Neural cell (in vitro differentiated cells): Measurements from ENCODE around the gene STARD13. TPM values are rescaled to one million over a fixed set of nuclear protein-coding genes. Genes with fewer than 3 reads are reported as not detected.

Experiments
- H2AFZ ChIP-seq: fragments of 200-600, 300-800 bp; sonication (generic), shearing (Covaris generic); 2 replicates; pipeline ENCODE4 v1.6.0; 2014; ENCODE audit warnings: low read depth, mild to moderate bottlenecking, antibody characterized with exemption, low read length, moderate library complexity
- H3F3A ChIP-seq: fragments of 200-600 bp; shearing (Covaris generic); 2 replicates; pipeline ENCODE4 v1.6.1; 2016; ENCODE audit warnings: mild to moderate bottlenecking, moderate library complexity, mixed read lengths, antibody characterized with exemption, low read length; ENCODE audit not compliant: insufficient read depth, poor library complexity, severe bottlenecking
- H3K27ac ChIP-seq: fragments of 200-600, 300-800 bp; sonication (generic), shearing (Covaris generic); 2 replicates; pipeline ENCODE4 v1.5.1; 2014; ENCODE audit warnings: mild to moderate bottlenecking, low read length, moderate library complexity
- H3K27me3 ChIP-seq: fragments of 300-800, 200-600 bp; sonication (generic), shearing (Covaris generic); 2 replicates; pipeline ENCODE4 v1.6.0; 2014; ENCODE audit warnings: mild to moderate bottlenecking, low read depth, low read length, moderate library complexity; ENCODE audit not compliant: insufficient read depth
- H3K36me3 ChIP-seq: fragments of 300-800, 200-600 bp; sonication (generic), shearing (Covaris generic); 2 replicates; pipeline ENCODE4 v1.5.1; 2014; ENCODE audit warnings: mild to moderate bottlenecking, antibody characterized with exemption, low read length, moderate library complexity; ENCODE audit not compliant: insufficient read depth
- H3K4me2 ChIP-seq: fragments of 300-800, 200-600 bp; sonication (generic), shearing (Covaris generic); 2 replicates; pipeline ENCODE4 v1.6.0; 2014; ENCODE audit warnings: mild to moderate bottlenecking, low read length
- H3K4me3 ChIP-seq: fragments of 300-800, 200-600 bp; sonication (generic), shearing (Covaris generic); 2 replicates; pipeline ENCODE4 v1.5.1; 2014; ENCODE audit warnings: mild to moderate bottlenecking, low read length, moderate library complexity
- H3K79me2 ChIP-seq: fragments of 200-600 bp; shearing (Covaris generic); replicated peaks from 2 replicates; pipeline ENCODE4 v1.6.0; 2014; ENCODE audit warnings: mild to moderate bottlenecking, low read length, moderate library complexity; ENCODE audit not compliant: insufficient read depth
- H3K9ac ChIP-seq: fragments of 300-800, 200-600 bp; sonication (generic), shearing (Covaris generic); 2 replicates; pipeline ENCODE4 v1.6.1; 2016; ENCODE audit warnings: mild to moderate bottlenecking, low read length, mixed read lengths
- H3K9me2 ChIP-seq: fragments of 200-600 bp; shearing (Covaris generic); 2 replicates; pipeline ENCODE4 v1.6.1; 2016; ENCODE audit warnings: mild to moderate bottlenecking, low read length, mixed read lengths; ENCODE audit not compliant: insufficient read depth
- H3K9me3 ChIP-seq: fragments of 200-600, 300-800 bp; sonication (generic), shearing (Covaris generic); 2 replicates; pipeline ENCODE4 v1.6.1; 2016; ENCODE audit warnings: mild to moderate bottlenecking, mixed run types, low read length, moderate library complexity, mixed read lengths
- H4K20me1 ChIP-seq: fragments of 200-600 bp; shearing (Covaris generic); 2 replicates; pipeline ENCODE4 v1.6.1; 2016; ENCODE audit warnings: mild to moderate bottlenecking, mixed run types; ENCODE audit not compliant: insufficient read depth
- CTCF ChIP-seq: fragments of 450-650 bp; IDR thresholded peaks from 2 replicates; pipeline ENCODE4 v1.5.1; 2014; ENCODE audit warnings: antibody characterized with exemption, mild to moderate bottlenecking, moderate library complexity; ENCODE audit not compliant: poor library complexity, severe bottlenecking
- EP300 ChIP-seq: fragments of 450-650 bp; conservative IDR thresholded peaks from 2 replicates; pipeline ENCODE4 v1.6.1; 2014; ENCODE audit warnings: antibody characterized with exemption, mild to moderate bottlenecking, moderate library complexity; ENCODE audit not compliant: poor library complexity, severe bottlenecking
- EZH2 ChIP-seq: fragments of 200-600, 300-800 bp; shearing (Covaris generic), sonication (generic); IDR thresholded peaks from 2 replicates; pipeline ENCODE4 v1.6.1; 2014; ENCODE audit warnings: antibody characterized with exemption, low read length, borderline replicate concordance, mild to moderate bottlenecking; ENCODE audit not compliant: insufficient read depth, poor library complexity, severe bottlenecking
- MXI1 ChIP-seq: fragments of 450-650 bp; conservative IDR thresholded peaks from 2 replicates; pipeline ENCODE4 v1.6.1; 2014; ENCODE audit warnings: antibody characterized with exemption, mild to moderate bottlenecking; ENCODE audit not compliant: poor library complexity, severe bottlenecking
- POLR2AphosphoS5 ChIP-seq: IDR thresholded peaks from 2 replicates; pipeline ENCODE4 v1.6.1; 2012
- RAD21 ChIP-seq: fragments of 450-650 bp; conservative IDR thresholded peaks from 2 replicates; pipeline ENCODE4 v1.6.1; 2014; ENCODE audit warnings: antibody characterized with exemption, mild to moderate bottlenecking, moderate library complexity
- REST ChIP-seq: IDR thresholded peaks from 2 replicates; pipeline ENCODE4 v1.6.1; 2012; ENCODE audit warnings: borderline replicate concordance
- SMC3 ChIP-seq: fragments of 450-650 bp; conservative IDR thresholded peaks from 2 replicates; pipeline ENCODE4 v1.6.1; 2014; ENCODE audit warnings: antibody characterized with exemption, mild to moderate bottlenecking, moderate library complexity; ENCODE audit not compliant: poor library complexity
- TAF1 ChIP-seq: IDR thresholded peaks from 2 replicates; pipeline ENCODE4 v1.6.1; 2012; ENCODE audit warnings: low read depth
- polyA plus RNA-seq: library from polyadenylated mRNA; depleted of rRNA; stranded (reverse); fragments of >200 nt; gene quantifications from 2 replicates; pipeline ENCODE4 v1.2.3, GENCODE V29; 2014

Gene STARD13
- polyA plus RNA-seq, 1 donor from 2014 or later = 0.05 TPM

GRCh38 chr13:33169273-33169980, 116.1 kb downstream of the STARD13 start:
- no peak overlapping the region for H3K4me3 ChIP-seq
- H3K4me2 ChIP-seq = no peak overlapping the region
- H3K79me2 ChIP-seq = no peaks in the 10 kb centered on the region
- H3K9ac ChIP-seq = no peak overlapping the region
- no peaks in the 10 kb centered on the region for H4K20me1 ChIP-seq
- no peak overlapping the region for H3K27ac ChIP-seq
- no peaks in the 10 kb centered on the region for H3K27me3 ChIP-seq
- H3K36me3 ChIP-seq = no peaks in the 10 kb centered on the region
- H3K9me3 ChIP-seq = no peaks in the 10 kb centered on the region
- H2AFZ ChIP-seq = no peak overlapping the region
- no peaks in the 10 kb centered on the region for H3K9me2 ChIP-seq
- no peak for TF ChIP-seq POLR2AphosphoS5
- TF ChIP-seq TAF1 = no peak
- no peak for TF ChIP-seq REST
- no peak for TF ChIP-seq EZH2
- TF ChIP-seq SMC3 = no peak
- no peak for TF ChIP-seq MXI1
- no peak for TF ChIP-seq RAD21
- no peak for TF ChIP-seq CTCF
- TF ChIP-seq EP300 = no peak
- H3F3A ChIP-seq = no peaks in the 10 kb centered on the region

- no peaks in the 10 kb centered on the region for H3K36me3 ChIP-seq
- no peaks in the 10 kb centered on the region for H3K79me2 ChIP-seq
- no peaks in the 10 kb centered on the region for H3K9me2 ChIP-seq
- no peaks in the 10 kb centered on the region for H3K9me3 ChIP-seq
- no peak overlapping the region for H3K27ac ChIP-seq
- no peak overlapping the region for H3K4me2 ChIP-seq
- no peaks in the 10 kb centered on the region for H3K27me3 ChIP-seq
- no peak overlapping the region for H2AFZ ChIP-seq
- TF ChIP-seq EP300 (no peak), MXI1 (no peak), RAD21 (no peak), CTCF (no peak), SMC3 (no peak), EZH2 (no peak), POLR2AphosphoS5 (no peak), REST (no peak), TAF1 (no peak)
- H3K4me3 ChIP-seq = no peak overlapping the region
- no peaks in the 10 kb centered on the region for H4K20me1 ChIP-seq
- no peaks in the 10 kb centered on the region for H3F3A ChIP-seq
- H3K9ac ChIP-seq = no peak overlapping the region
Measured at GRCh38 chr13:33168321-33168960, 117.1 kb downstream of the STARD13 start.
